MM.1S (cell line): ENCODE data around the gene OSBPL1A.
A peak's percentile ranks its signal among the peaks of the same experiment; 100 is the strongest.
"Not testable (repeated sequence)": the region's sequence is repeated elsewhere in the genome, so short reads cannot be mapped to it uniquely, and the experiment has no call there.

Source experiments
- DNase-seq: peaks from one replicate; pipeline ENCODE4 v3.0.0-alpha.2; 2015
- H2AFZ ChIP-seq: fragments of 300-600 bp; sonication (generic); 2 replicates; pipeline ENCODE4 v1.6.0; 2016; ENCODE audit warnings: antibody characterized with exemption, low read length
- H3F3A ChIP-seq: fragments of 300-600 bp; sonication (generic); 2 replicates; pipeline ENCODE4 v1.6.1; 2016; ENCODE audit warnings: mild to moderate bottlenecking, antibody characterized with exemption, low read length, moderate library complexity, mixed read lengths; ENCODE audit not compliant: insufficient read depth
- H3K27ac ChIP-seq: fragments of 300-600 bp; sonication (generic); 2 replicates; pipeline ENCODE4 v1.5.1; 2016; ENCODE audit warnings: mild to moderate bottlenecking, low read length
- H3K27me3 ChIP-seq: fragments of 300-600 bp; sonication (generic); replicated peaks from 2 replicates; pipeline ENCODE4 v1.6.0; 2016; ENCODE audit warnings: low read length; ENCODE audit not compliant: insufficient read depth
- H3K36me3 ChIP-seq: fragments of 300-600 bp; sonication (generic); replicated peaks from 2 replicates; pipeline ENCODE4 v1.6.1; 2016; ENCODE audit warnings: mild to moderate bottlenecking, low read length, mixed read lengths; ENCODE audit not compliant: insufficient read depth
- H3K4me1 ChIP-seq: fragments of 300-600 bp; sonication (generic); 2 replicates; pipeline ENCODE4 v1.6.1; 2016; ENCODE audit warnings: low read length, mixed read lengths
- H3K4me2 ChIP-seq: fragments of 300-600 bp; sonication (generic); 2 replicates; pipeline ENCODE4 v1.6.0; 2016; ENCODE audit warnings: low read depth, low read length
- H3K4me3 ChIP-seq: fragments of 300-600 bp; sonication (generic); 2 replicates; pipeline ENCODE4 v1.5.1; 2016; ENCODE audit warnings: low read length, mixed read lengths
- H3K79me2 ChIP-seq: fragments of 300-600 bp; sonication (generic); 2 replicates; pipeline ENCODE4 v1.6.1; 2016; ENCODE audit warnings: mixed run types, low read length, mixed read lengths
- H3K9ac ChIP-seq: fragments of 300-600 bp; sonication (generic); 2 replicates; pipeline ENCODE4 v1.6.1; 2016; ENCODE audit warnings: low read length, mixed read lengths
- H3K9me2 ChIP-seq: fragments of 300-600 bp; sonication (generic); replicated peaks from 2 replicates; pipeline ENCODE4 v1.6.1; 2016; ENCODE audit warnings: mild to moderate bottlenecking, low read length, mixed read lengths; ENCODE audit not compliant: insufficient read depth
- H3K9me3 ChIP-seq: fragments of 300-600 bp; sonication (generic); replicated peaks from 2 replicates; pipeline ENCODE4 v1.6.1; 2016; ENCODE audit warnings: mild to moderate bottlenecking, low read length, mixed read lengths; ENCODE audit not compliant: insufficient read depth
- H4K20me1 ChIP-seq: fragments of 300-600 bp; sonication (generic); 2 replicates; pipeline ENCODE4 v1.6.1; 2016; ENCODE audit warnings: mild to moderate bottlenecking, low read length, moderate library complexity, mixed read lengths; ENCODE audit not compliant: insufficient read depth
- EZH2 ChIP-seq: fragments of 300-600 bp; sonication (generic); optimal IDR thresholded peaks from 2 replicates; pipeline ENCODE3; 2017; ENCODE audit warnings: low read depth, mild to moderate bottlenecking, antibody characterized with exemption, low read length, mixed read lengths
- EZH2phosphoT487 ChIP-seq: fragments of 300-600 bp; sonication (generic); IDR thresholded peaks from 2 replicates; pipeline ENCODE4 v1.6.1; 2018; ENCODE audit warnings: antibody characterized with exemption, low read length
- TF ChIP-seq, protein P1 (sequence below): fragments of 300-600 bp; sonication (generic); IDR thresholded peaks from 2 replicates; pipeline ENCODE4 v1.5.1; 2016; ENCODE audit warnings: antibody characterized with exemption, low read length, mixed read lengths

The OSBPL1A gene

DNA sequence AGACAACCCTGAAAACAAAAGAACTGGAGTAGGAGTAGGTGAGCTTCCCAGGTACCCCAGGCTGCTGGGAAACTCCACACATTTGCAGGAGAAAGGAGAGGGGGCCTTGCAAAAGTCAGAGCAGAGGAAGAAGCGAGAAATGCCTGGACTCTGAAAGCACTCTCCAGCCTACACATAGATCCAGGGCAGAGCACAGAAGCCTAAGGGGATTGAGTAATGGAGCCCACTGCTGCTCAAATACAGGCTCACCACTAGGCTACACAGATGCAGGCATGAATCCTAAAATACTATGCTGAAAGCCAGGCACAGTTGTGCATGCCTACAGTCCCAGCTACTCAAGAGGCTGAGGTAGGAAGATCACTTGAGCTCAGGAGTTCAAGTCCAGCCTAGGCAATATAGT, 33.4 kb downstream of the OSBPL1A start:
- Histone ChIP-seq H3K4me2 (no peak overlapping the region), H3K4me1 (no peaks in the 10 kb centered on the region), H3K9me2 (no peaks in the 10 kb centered on the region), H3K36me3 (no peaks in the 10 kb centered on the region), H2AFZ (no peak overlapping the region), H3K4me3 (no peak overlapping the region), H3F3A (no peaks in the 10 kb centered on the region), H4K20me1 (no peaks in the 10 kb centered on the region), H3K27ac (no peak overlapping the region), H3K9me3 (no peaks in the 10 kb centered on the region), H3K27me3 (no peaks in the 10 kb centered on the region), H3K9ac (no peak overlapping the region), H3K79me2 (no peaks in the 10 kb centered on the region)
- TF ChIP-seq, protein P1, sequence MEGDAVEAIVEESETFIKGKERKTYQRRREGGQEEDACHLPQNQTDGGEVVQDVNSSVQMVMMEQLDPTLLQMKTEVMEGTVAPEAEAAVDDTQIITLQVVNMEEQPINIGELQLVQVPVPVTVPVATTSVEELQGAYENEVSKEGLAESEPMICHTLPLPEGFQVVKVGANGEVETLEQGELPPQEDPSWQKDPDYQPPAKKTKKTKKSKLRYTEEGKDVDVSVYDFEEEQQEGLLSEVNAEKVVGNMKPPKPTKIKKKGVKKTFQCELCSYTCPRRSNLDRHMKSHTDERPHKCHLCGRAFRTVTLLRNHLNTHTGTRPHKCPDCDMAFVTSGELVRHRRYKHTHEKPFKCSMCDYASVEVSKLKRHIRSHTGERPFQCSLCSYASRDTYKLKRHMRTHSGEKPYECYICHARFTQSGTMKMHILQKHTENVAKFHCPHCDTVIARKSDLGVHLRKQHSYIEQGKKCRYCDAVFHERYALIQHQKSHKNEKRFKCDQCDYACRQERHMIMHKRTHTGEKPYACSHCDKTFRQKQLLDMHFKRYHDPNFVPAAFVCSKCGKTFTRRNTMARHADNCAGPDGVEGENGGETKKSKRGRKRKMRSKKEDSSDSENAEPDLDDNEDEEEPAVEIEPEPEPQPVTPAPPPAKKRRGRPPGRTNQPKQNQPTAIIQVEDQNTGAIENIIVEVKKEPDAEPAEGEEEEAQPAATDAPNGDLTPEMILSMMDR = no peak
- TF ChIP-seq EZH2 (no peak), EZH2phosphoT487 (no peak)
- no peak for DNase-seq

DNA sequence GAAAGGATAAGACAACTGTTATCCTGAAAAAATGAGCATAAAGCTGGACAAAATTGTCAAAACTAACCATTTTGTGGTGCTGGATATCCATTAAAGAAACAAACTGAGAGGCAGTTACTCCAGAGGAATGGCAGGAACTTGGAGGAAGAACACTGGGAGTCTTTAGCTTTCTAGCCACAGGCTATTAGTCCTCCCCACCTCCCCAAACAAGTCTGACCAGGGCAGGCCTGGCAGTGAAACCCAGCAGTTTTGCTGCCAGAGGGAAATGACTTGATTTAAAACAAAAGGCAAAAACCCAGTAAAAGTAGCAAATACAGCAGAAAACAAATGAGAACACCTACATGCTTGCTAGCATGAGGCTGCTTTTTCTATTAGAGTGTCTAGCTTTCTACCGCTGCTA, 34.9 kb downstream of the OSBPL1A start:
- TF ChIP-seq, protein P1 = no peak
- TF ChIP-seq EZH2 (no peak), EZH2phosphoT487 (no peak)
- Histone ChIP-seq H3K4me3 (no peak overlapping the region), H3K27ac (no peak overlapping the region), H3K79me2 (no peaks in the 10 kb centered on the region), H3K4me1 (no peaks in the 10 kb centered on the region), H3K27me3 (no peaks in the 10 kb centered on the region), H3F3A (no peaks in the 10 kb centered on the region), H4K20me1 (no peaks in the 10 kb centered on the region), H3K4me2 (no peak overlapping the region), H3K9ac (no peak overlapping the region), H2AFZ (no peak overlapping the region), H3K9me3 (no peaks in the 10 kb centered on the region), H3K9me2 (no peaks in the 10 kb centered on the region), H3K36me3 (no peaks in the 10 kb centered on the region)
- DNase-seq = no peak

DNA sequence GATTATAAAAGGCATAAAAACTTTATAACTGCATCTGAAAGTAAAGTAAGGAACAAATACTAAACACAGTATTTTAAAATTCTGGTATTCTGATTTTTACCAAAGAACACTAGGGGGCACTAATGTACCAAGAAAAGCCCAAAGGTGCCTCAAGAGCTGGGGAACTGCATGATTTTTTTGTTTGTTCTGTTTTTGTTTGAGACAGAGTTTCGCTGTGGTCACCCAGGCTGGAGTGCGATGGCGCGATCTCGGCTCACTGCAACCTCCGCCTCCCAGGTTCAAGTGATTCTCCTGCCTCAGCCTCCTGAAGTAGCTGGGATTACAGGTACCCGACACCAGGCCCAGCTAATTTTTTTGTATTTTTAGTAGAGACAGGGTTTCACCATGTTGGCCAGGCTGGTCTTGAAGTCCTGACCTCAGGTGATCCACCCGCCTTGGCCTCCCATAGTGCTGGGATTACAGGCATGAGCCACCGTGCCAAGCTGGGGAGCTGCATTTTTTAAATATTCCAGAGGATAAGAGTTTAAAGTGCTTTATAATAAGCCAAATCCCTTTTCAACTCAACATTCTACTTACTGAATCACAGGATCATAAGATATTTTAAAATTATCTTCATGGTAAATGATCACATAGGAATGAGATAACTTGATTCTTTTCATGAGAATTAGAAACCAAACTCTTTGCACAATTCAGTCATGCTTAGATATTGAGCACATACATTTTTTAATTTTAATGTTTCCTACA, 37.7 kb downstream of the OSBPL1A start:
- H3K9ac ChIP-seq, H3K4me3 ChIP-seq, H3K4me2 ChIP-seq, H3K79me2 ChIP-seq, H3K4me1 ChIP-seq, H3K36me3 ChIP-seq, H3K27me3 ChIP-seq, H3K27ac ChIP-seq, H3K9me3 ChIP-seq, H4K20me1 ChIP-seq, H2AFZ ChIP-seq, H3F3A ChIP-seq, H3K9me2 ChIP-seq: not testable (repeated sequence)
- TF ChIP-seq, protein P1 = peak; percentile 58
- DNase-seq = peak; percentile 81
